Cardiac fibroblast (primary cell): ENCODE measurements around the gene GAL.

Source experiments
- DNase-seq, 2 donors: peaks; one replicate each; pipeline versions ENCODE4 v3.0.0 to v3.0.0-alpha.2; 2010; ENCODE audit warnings: low read depth in 2 of 2
- H3K4me3 ChIP-seq, 2 donors: replicated peaks in 1 of 2; 1 replicate in 1 of 2; 2 replicates in 1 of 2; pipeline ENCODE4 v1.5.1; 2011; ENCODE audit warnings: low read depth in 2 of 2, low read length in 2 of 2, mild to moderate bottlenecking in 2 of 2, moderate library complexity in 1 of 2
- CTCF ChIP-seq: IDR thresholded peaks from one replicate; pipeline ENCODE4 v1.5.1; 2011; ENCODE audit warnings: low read depth, mild to moderate bottlenecking, low read length, inconsistent platforms

GAL gene

GRCh38 chr11:68709062-68709461 is 24.7 kb downstream of the GAL start:
- no peak for DNase-seq
- no peak for TF ChIP-seq CTCF

GRCh38 chr11:68710409-68710808 is 26.1 kb downstream of the GAL start:
- no peak for TF ChIP-seq CTCF
- no peak for DNase-seq

More at GRCh38 chr11:68709062-68709461, 24.7 kb downstream of the GAL start:
- no peak overlapping the region for H3K4me3 ChIP-seq

GRCh38 chr11:68711114-68711513 is 26.8 kb downstream of the GAL start:
- DNase-seq: no peak
- no peak for TF ChIP-seq CTCF
- H3K4me3 ChIP-seq: no peak overlapping the region

More at GRCh38 chr11:68710409-68710808, 26.1 kb downstream of the GAL start:
- no peak overlapping the region for H3K4me3 ChIP-seq

GRCh38 chr11:68714060-68714856 is 29.9 kb downstream of the GAL start:
- no peak for TF ChIP-seq CTCF
- no peak overlapping the region for H3K4me3 ChIP-seq
- DNase-seq: no peak

- DNase-seq: no peak
- no peak for TF ChIP-seq CTCF
- H3K4me3 ChIP-seq: no peak overlapping the region
Observed at GRCh38 chr11:68715456-68716122, 31.2 kb downstream of the GAL start.

- no peak for DNase-seq
- H3K4me3 ChIP-seq: no peak overlapping the region
- TF ChIP-seq CTCF: no peak
Observed at GRCh38 chr11:68721075-68721474, 36.7 kb downstream of the GAL start.
